Upper lobe of right lung (tissue), 1 donor: Measurements from ENCODE around the gene ATP2B3. TPM values are rescaled to one million over a fixed set of nuclear protein-coding genes. Genes with fewer than 3 reads are reported as not detected.

Experiments
- ATAC-seq: fragments of 200-7000 bp; cut with Tn5 transposase; one replicate; pipeline ENCODE4 v1.9.1; 2020; ENCODE audit warnings: mild to moderate bottlenecking, moderate library complexity
- DNase-seq: peaks from one replicate; pipeline ENCODE4 v3.0.0-alpha.2; 2020
- H3K27ac ChIP-seq: fragments of 200-600 bp; one replicate; pipeline ENCODE4 v1.8.0; 2022
- H3K27me3 ChIP-seq: fragments of 200-600 bp; one replicate; pipeline ENCODE4 v1.8.0; 2022; ENCODE audit warnings: mild to moderate bottlenecking
- H3K36me3 ChIP-seq: fragments of 200-600 bp; one replicate; pipeline ENCODE4 v1.8.0; 2022
- H3K4me1 ChIP-seq: fragments of 200-600 bp; one replicate; pipeline ENCODE4 v1.8.0; 2022
- H3K4me3 ChIP-seq: fragments of 200-600 bp; one replicate; pipeline ENCODE4 v1.8.0; 2022; ENCODE audit warnings: mild to moderate bottlenecking
- H3K9me3 ChIP-seq: fragments of 200-600 bp; one replicate; pipeline ENCODE4 v1.8.0; 2022
- CTCF ChIP-seq: fragments of 200-600 bp; IDR thresholded peaks from one replicate; pipeline ENCODE4 v1.8.0; 2022; ENCODE audit warnings: antibody characterized with exemption
- intact Hi-C: fragments of 100-400 bp; cut with DNase I; formaldehyde crosslinking; loops from one replicate; pipeline ENCODE4 v1.11.0; 2022
- total RNA-seq: library from RNA; stranded (reverse); fragmentation: NEBNext Ultra II Directional; extraction: Animal tissue kit (Norgen Biotek cat#: 25700); gene quantifications from one replicate; pipeline ENCODE4 v1.2.1, GENCODE V29; 2021
- donor health status: DM: no; HTN: yes; CAD: no; lungs with severe emphysema.

The ATP2B3 gene
- total RNA-seq, 1 donor from 2014 or later = not detected

- ATAC-seq = no peak
- DNase-seq = no peak
- H3K4me1 ChIP-seq = no peaks in the 10 kb centered on the region
- H3K4me3 ChIP-seq = no peak overlapping the region
- intact Hi-C loops = no loop called here
- no peak for TF ChIP-seq CTCF
- H3K9me3 ChIP-seq = no peaks in the 10 kb centered on the region
- H3K36me3 ChIP-seq = no peaks in the 10 kb centered on the region
- no peaks in the 10 kb centered on the region for H3K27me3 ChIP-seq
- H3K27ac ChIP-seq = peak overlapping the region; percentile 24
Measured at GRCh38 chrX:153476666-153477363, 40.6 kb upstream of the ATP2B3 start.

GRCh38 chrX:153477364-153477857 is 40.0 kb upstream of the ATP2B3 start:
- DNase-seq (no peak), ATAC-seq (no peak)
- intact Hi-C loops = no loop called here
- no peaks in the 10 kb centered on the region for H3K4me1 ChIP-seq
- no peak overlapping the region for H3K27ac ChIP-seq
- H3K9me3 ChIP-seq = no peaks in the 10 kb centered on the region
- H3K27me3 ChIP-seq = no peaks in the 10 kb centered on the region
- no peak for TF ChIP-seq CTCF
- no peak overlapping the region for H3K4me3 ChIP-seq
- H3K36me3 ChIP-seq = no peaks in the 10 kb centered on the region

GRCh38 chrX:153477901-153478300 is 39.5 kb upstream of the ATP2B3 start:
- ATAC-seq (no peak), DNase-seq (no peak)
- intact Hi-C loops = no loop called here
- no peak for TF ChIP-seq CTCF
- no peak overlapping the region for H3K4me3 ChIP-seq
- H3K4me1 ChIP-seq = no peaks in the 10 kb centered on the region
- H3K36me3 ChIP-seq = no peaks in the 10 kb centered on the region
- no peaks in the 10 kb centered on the region for H3K9me3 ChIP-seq
- no peak overlapping the region for H3K27ac ChIP-seq
- no peaks in the 10 kb centered on the region for H3K27me3 ChIP-seq

GRCh38 chrX:153478746-153479145 is 38.7 kb upstream of the ATP2B3 start:
- no peaks in the 10 kb centered on the region for H3K9me3 ChIP-seq
- no peaks in the 10 kb centered on the region for H3K27me3 ChIP-seq
- TF ChIP-seq CTCF = no peak
- no peak overlapping the region for H3K27ac ChIP-seq
- ATAC-seq = no peak
- intact Hi-C loops = no loop called here
- no peaks in the 10 kb centered on the region for H3K36me3 ChIP-seq
- H3K4me3 ChIP-seq = no peak overlapping the region
- no peak for DNase-seq
- no peaks in the 10 kb centered on the region for H3K4me1 ChIP-seq

- H3K4me3 ChIP-seq = no peak overlapping the region
- no peaks in the 10 kb centered on the region for H3K27me3 ChIP-seq
- ATAC-seq (no peak), DNase-seq (no peak)
- H3K9me3 ChIP-seq = no peaks in the 10 kb centered on the region
- intact Hi-C loops = no loop called here
- TF ChIP-seq CTCF = no peak
- H3K36me3 ChIP-seq = no peaks in the 10 kb centered on the region
- H3K27ac ChIP-seq = no peak overlapping the region
- H3K4me1 ChIP-seq = no peaks in the 10 kb centered on the region
Measured at GRCh38 chrX:153481043-153481442, 36.4 kb upstream of the ATP2B3 start.
